ENCODE measurements around the gene SFSWAP.

DNA sequence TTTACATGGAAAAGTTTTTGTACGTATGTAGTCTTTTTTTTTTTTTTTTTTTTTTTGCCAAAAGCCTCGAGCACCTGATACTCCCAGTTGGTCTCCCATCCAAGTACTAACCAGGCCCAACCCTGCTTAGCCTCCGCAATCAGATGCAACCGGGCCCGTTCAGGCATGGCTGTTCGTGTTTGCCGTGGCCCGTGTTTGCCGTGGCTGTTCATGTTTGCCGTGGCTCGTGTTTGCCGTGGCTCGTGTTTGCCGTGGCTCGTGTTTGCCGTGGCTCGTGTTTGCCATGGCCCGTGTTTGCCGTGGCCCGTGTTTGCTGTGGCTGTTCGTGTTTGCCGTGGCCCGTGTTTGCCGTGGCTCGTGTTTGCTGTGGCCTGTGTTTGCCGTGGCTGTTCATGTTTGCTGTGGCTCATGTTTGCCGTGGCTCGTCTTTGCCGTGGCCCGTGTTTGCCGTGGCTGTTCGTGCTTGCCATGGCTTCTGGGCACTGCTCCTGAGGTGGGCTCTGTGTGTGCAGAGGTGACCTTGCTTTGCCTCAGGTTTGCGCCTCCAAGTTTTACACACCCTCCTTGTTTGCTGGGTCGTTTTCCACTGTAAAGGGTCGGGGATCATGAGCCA lies 90.5 kb downstream of the SFSWAP start:
- TF ChIP-seq, protein P1, sequence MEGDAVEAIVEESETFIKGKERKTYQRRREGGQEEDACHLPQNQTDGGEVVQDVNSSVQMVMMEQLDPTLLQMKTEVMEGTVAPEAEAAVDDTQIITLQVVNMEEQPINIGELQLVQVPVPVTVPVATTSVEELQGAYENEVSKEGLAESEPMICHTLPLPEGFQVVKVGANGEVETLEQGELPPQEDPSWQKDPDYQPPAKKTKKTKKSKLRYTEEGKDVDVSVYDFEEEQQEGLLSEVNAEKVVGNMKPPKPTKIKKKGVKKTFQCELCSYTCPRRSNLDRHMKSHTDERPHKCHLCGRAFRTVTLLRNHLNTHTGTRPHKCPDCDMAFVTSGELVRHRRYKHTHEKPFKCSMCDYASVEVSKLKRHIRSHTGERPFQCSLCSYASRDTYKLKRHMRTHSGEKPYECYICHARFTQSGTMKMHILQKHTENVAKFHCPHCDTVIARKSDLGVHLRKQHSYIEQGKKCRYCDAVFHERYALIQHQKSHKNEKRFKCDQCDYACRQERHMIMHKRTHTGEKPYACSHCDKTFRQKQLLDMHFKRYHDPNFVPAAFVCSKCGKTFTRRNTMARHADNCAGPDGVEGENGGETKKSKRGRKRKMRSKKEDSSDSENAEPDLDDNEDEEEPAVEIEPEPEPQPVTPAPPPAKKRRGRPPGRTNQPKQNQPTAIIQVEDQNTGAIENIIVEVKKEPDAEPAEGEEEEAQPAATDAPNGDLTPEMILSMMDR (IDR thresholded peaks at IDR 0.05; ENCODE audit: poor library complexity): no peak
- no peak for TF ChIP-seq EZH2phosphoT487 (IDR thresholded peaks at IDR 0.05; ENCODE audit: low read depth, severe bottlenecking, unreplicated experiment)

All from hepatocyte (in vitro differentiated cells).